Measurements from ENCODE around the gene CYP2J2. TPM values are rescaled to one million over a fixed set of nuclear protein-coding genes. Genes with fewer than 3 reads are reported as not detected.
"Not testable (repeated sequence)": the region's sequence is repeated elsewhere in the genome, so short reads cannot be mapped to it uniquely, and the experiment has no call there.

Gene CYP2J2
- total RNA-seq, 1 donor from 2014 or later = 20.4 TPM

GRCh38 chr1:59866462-59866861 is 60.1 kb downstream of the CYP2J2 start:
- no peak for DNase-seq (ENCODE audit: low spot score)

- no peak for DNase-seq (ENCODE audit: low spot score)
Measured at GRCh38 chr1:59857679-59858354, 68.8 kb downstream of the CYP2J2 start.

- no peak for DNase-seq (ENCODE audit: low spot score)
Measured at GRCh38 chr1:59856725-59857338, 69.7 kb downstream of the CYP2J2 start.

GRCh38 chr1:59855297-59855696 is 71.3 kb downstream of the CYP2J2 start:
- DNase-seq (ENCODE audit: low spot score) = not testable (repeated sequence)

- no peak for DNase-seq (ENCODE audit: low spot score)
Measured at GRCh38 chr1:59852117-59852516, 74.5 kb downstream of the CYP2J2 start.

GRCh38 chr1:59846895-59847282 is 79.7 kb downstream of the CYP2J2 start:
- no peak for DNase-seq (ENCODE audit: low spot score)

- DNase-seq (ENCODE audit: low spot score) = no peak
Measured at GRCh38 chr1:59846209-59846894, 80.2 kb downstream of the CYP2J2 start.

- DNase-seq (ENCODE audit: low spot score) = no peak
Measured at GRCh38 chr1:59845091-59845490, 81.5 kb downstream of the CYP2J2 start.

Other genes starting within 250 kb of the CYP2J2 start
- gene HOOK1, start 111.8 kb downstream of the CYP2J2 start, total RNA-seq = 15.9 TPM
- gene C1orf87, start 147.0 kb upstream of the CYP2J2 start, total RNA-seq = not detected